ENCODE measurements around the gene MAVS. TPM values are rescaled to one million over a fixed set of nuclear protein-coding genes. Genes with fewer than 3 reads are reported as not detected.
"Not testable (repeated sequence)": the region's sequence is repeated elsewhere in the genome, so short reads cannot be mapped to it uniquely, and the experiment has no call there.

The MAVS gene
- total RNA-seq, 1 donor from 2014 or later, result 37.8 TPM

GRCh38 chr20:3842348-3842930 lies 4.2 kb upstream of the MAVS start:
- intact Hi-C loops (cut with DNase I), result no loop called here
- no peak for ATAC-seq
- DNase-seq (ENCODE audit: low spot score), result no peak

GRCh38 chr20:3843490-3843889 lies 3.1 kb upstream of the MAVS start:
- intact Hi-C loops (cut with DNase I), result no loop called here
- DNase-seq (ENCODE audit: low spot score) (no peak), ATAC-seq (no peak)

- DNase-seq (ENCODE audit: low spot score); ATAC-seq; intact Hi-C loops (cut with DNase I): not testable (repeated sequence)
Observed at GRCh38 chr20:3843990-3844619, 2.5 kb upstream of the MAVS start.

- DNase-seq (ENCODE audit: low spot score) (no peak), ATAC-seq (no peak)
- intact Hi-C loops (cut with DNase I), result no loop called here
Observed at GRCh38 chr20:3846378-3846739, 275 bp upstream of the MAVS start.

- no peak for DNase-seq (ENCODE audit: low spot score)
- intact Hi-C loops (cut with DNase I), result no loop called here
- ATAC-seq, result no peak
Observed at GRCh38 chr20:3847429-3847940, 851 bp downstream of the MAVS start.

GRCh38 chr20:3848565-3848964 lies 1.9 kb downstream of the MAVS start:
- intact Hi-C loops (cut with DNase I), result no loop called here
- ATAC-seq, result no peak
- DNase-seq (ENCODE audit: low spot score), result no peak

- DNase-seq (ENCODE audit: low spot score) (no peak), ATAC-seq (peak; percentile 44)
- intact Hi-C loops (cut with DNase I), result no loop called here
Observed at GRCh38 chr20:3854462-3854871, 7.8 kb downstream of the MAVS start.

GRCh38 chr20:3857405-3857804 lies 10.8 kb downstream of the MAVS start:
- DNase-seq (ENCODE audit: low spot score) (no peak), ATAC-seq (no peak)
- intact Hi-C loops (cut with DNase I), result no loop called here

GRCh38 chr20:3858689-3859088 lies 12.1 kb downstream of the MAVS start:
- ATAC-seq (no peak), DNase-seq (ENCODE audit: low spot score) (no peak)
- intact Hi-C loops (cut with DNase I), result no loop called here

- ATAC-seq, result no peak
- intact Hi-C loops (cut with DNase I), result no loop called here
Observed at GRCh38 chr20:3861191-3861590, 14.6 kb downstream of the MAVS start.

GRCh38 chr20:3862333-3862732 lies 15.7 kb downstream of the MAVS start:
- DNase-seq (ENCODE audit: low spot score) (no peak), ATAC-seq (no peak)
- intact Hi-C loops (cut with DNase I), result no loop called here

More at GRCh38 chr20:3861191-3861590, 14.6 kb downstream of the MAVS start:
- DNase-seq (ENCODE audit: low spot score), result no peak

GRCh38 chr20:3863317-3863716 lies 16.7 kb downstream of the MAVS start:
- DNase-seq (ENCODE audit: low spot score) (no peak), ATAC-seq (no peak)
- intact Hi-C loops (cut with DNase I), result no loop called here

- ATAC-seq (no peak), DNase-seq (ENCODE audit: low spot score) (peak; percentile 62)
- intact Hi-C loops (cut with DNase I), result no loop called here
Observed at GRCh38 chr20:3864518-3864917, 17.9 kb downstream of the MAVS start.

- no peak for DNase-seq (ENCODE audit: low spot score)
- peak; percentile 9 for ATAC-seq
- intact Hi-C loops (cut with DNase I), result no loop called here
Observed at GRCh38 chr20:3865152-3865886, 18.7 kb downstream of the MAVS start.

- DNase-seq (ENCODE audit: low spot score) (no peak), ATAC-seq (no peak)
- intact Hi-C loops (cut with DNase I), result no loop called here
Observed at GRCh38 chr20:3865887-3866407, 19.3 kb downstream of the MAVS start.

GRCh38 chr20:3866464-3866863 lies 19.8 kb downstream of the MAVS start:
- intact Hi-C loops (cut with DNase I), result no loop called here
- ATAC-seq (no peak), DNase-seq (ENCODE audit: low spot score) (no peak)

GRCh38 chr20:3867802-3868201 lies 21.2 kb downstream of the MAVS start:
- DNase-seq (ENCODE audit: low spot score) (no peak), ATAC-seq (no peak)
- intact Hi-C loops (cut with DNase I), result no loop called here

- ATAC-seq (no peak), DNase-seq (ENCODE audit: low spot score) (no peak)
- intact Hi-C loops (cut with DNase I), result no loop called here
Observed at GRCh38 chr20:3869839-3870634, 23.4 kb downstream of the MAVS start.

GRCh38 chr20:3871550-3872265 lies 25.1 kb downstream of the MAVS start:
- DNase-seq (ENCODE audit: low spot score) (no peak), ATAC-seq (no peak)
- intact Hi-C loops (cut with DNase I), result no loop called here
